Spleen (tissue), 7 donors: ENCODE measurements around the gene EFEMP2.

ENCODE experiments used
- CTCF ChIP-seq, 11 experiments: fragments of 200-600 bp in 7 of 11; fragments of 450-650 bp in 4 of 11; sonication (generic) in 4 of 11; IDR thresholded peaks in 8 of 11; conservative IDR thresholded peaks in 3 of 11; 1 replicate in 7 of 11; 2 replicates in 4 of 11; pipeline versions ENCODE4 v1.4.0 to v1.8.0; 2016 to 2021; ENCODE audit warnings: antibody characterized with exemption in 11 of 11, inconsistent platforms in 4 of 11, mild to moderate bottlenecking in 1 of 11
- POLR2A ChIP-seq, 3 donors: fragments of 450-650 bp; IDR thresholded peaks; one replicate each; pipeline ENCODE4 v1.5.1; 2017; ENCODE audit warnings: antibody characterized with exemption in 3 of 3, mild to moderate bottlenecking in 1 of 3
- POLR2AphosphoS5 ChIP-seq, 3 donors: sonication (generic); formaldehyde crosslinking; IDR thresholded peaks; one replicate each; pipeline ENCODE4 v1.5.1; 2017; ENCODE audit warnings: antibody characterized with exemption in 3 of 3
- donor health status: DM: no; HTN: no; CAD: no; lungs with moderate emphysema.
- donor health status: DM: no; HTN: no; CAD: no.
- donor health status: DM: no; HTN: no; CAD: no.

- TF ChIP-seq CTCF (IDR thresholded peaks at IDR 0.05 in 8 of 11, conservative IDR thresholded peaks at IDR 0.05 in 3 of 11): no peak
- no peak for TF ChIP-seq POLR2A (IDR thresholded peaks at IDR 0.05)
- no peak for TF ChIP-seq POLR2AphosphoS5 (IDR thresholded peaks at IDR 0.05)
Observed at GRCh38 chr11:65920372-65920802, 47.8 kb upstream of the EFEMP2 start.
